GM19438 (cell line): Measurements from ENCODE around the gene BMP10.

Experiments
- ATAC-seq: cut with Tn5 transposase; IDR thresholded peaks from one replicate; pipeline ENCODE4 v1.9.1; 2021; ENCODE audit warnings: low read depth; ENCODE audit not compliant: unreplicated experiment

BMP10 gene

DNA sequence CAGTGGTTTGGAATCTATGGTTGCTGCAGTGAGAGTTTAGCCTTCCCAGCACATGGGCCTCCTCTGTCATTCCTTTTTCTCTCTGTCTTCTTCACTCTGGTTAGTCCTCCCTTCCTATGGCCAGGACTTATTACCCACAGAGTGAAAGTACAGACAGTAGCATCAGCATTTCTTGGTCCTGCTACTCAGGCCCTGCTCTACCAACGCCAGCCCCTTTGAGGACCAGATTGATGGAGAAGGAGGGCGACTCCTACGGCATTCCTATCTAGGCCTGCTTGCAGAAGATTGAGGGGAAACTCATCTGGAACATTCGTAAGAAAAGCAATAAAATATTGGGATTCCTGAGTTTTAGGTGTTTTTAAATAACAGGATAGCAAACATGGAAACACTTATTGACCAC, 43.5 kb downstream of the BMP10 start:
- no peak for ATAC-seq

DNA sequence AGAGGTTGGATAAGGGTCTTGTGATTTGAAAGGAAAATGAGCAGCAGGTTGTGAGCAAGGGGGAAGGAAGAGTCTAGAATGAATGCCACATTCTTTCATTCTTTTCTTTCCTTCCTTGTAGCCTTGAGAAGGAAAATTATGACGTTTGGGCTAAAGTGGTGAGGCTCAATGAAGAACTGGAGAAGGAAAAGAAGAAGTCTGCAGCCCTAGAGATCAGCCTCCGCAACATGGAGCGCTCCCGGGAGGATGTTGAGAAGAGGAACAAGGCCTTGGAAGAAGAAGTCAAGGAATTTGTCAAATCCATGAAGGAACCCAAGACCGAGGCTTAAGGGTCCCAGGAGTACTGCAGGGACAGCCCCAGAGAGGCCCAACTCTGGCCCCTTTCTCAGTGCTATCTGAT, 45.3 kb downstream of the BMP10 start:
- no peak for ATAC-seq

DNA sequence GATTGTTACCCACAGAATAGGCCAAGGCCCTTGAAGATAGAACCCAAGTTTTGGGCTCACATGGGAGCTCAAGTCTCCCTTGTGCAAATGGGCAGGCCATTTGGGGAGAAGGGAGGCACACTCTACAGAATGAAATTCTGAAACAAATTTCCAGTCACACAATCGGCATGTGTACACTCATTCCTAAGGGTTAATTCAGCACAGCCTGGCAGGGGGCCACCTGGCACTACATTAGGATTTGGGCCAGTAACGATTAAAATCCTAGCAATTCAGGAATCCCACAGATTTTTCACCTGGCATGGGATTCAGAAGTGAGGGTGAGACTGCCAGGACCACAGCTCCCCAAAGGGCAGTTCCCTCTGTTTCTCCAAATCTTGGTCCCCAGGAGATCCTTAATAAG, 46.4 kb downstream of the BMP10 start:
- ATAC-seq: no peak

DNA sequence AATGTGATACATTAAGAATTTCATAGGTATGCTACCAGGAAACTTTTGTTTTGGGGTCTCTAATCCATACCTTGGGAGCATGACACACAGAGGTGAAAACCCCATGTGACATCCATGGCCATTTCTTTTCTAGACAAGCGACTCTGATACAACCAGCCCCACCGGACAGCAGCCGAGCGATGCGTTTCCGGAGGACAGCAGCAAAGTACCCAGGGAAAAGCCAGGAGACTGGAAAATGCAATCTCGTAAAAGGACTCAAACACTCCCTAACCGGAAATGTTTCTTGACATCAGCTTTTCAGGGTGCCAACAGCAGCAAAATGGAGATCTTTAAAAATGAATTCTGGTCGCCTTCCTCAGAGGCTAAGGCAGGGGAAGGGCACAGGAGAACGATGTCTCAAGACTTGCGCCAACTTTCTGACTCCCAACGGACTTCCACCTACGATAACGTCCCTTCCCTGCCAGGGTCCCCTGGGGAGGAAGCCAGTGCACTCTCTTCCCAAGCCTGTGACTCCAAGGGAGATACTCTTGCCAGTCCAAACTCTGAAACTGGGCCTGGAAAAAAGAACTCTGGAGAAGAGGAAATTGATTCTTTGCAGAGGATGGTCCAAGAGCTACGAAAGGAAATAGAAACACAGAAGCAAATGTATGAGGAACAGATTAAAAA, 48.9 kb downstream of the BMP10 start:
- no peak for ATAC-seq

DNA sequence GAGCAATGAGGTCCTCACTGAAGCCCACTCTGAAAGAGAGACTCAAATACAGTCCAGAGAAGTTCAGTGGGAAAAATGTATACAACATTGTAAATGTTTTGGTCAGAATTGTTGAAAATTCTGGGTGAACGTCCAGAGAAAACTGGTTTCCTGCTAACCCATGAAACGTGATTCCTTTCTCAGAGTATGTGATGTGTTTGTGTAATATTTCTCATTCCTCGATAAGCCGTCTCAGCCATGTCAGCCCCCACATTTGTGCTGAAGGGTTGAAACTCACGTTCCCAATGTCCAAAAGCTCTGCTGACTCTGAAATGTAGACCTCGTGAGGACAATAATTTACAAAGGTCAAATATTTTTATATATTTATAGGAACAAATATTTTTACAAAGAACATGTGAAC, 51.6 kb downstream of the BMP10 start:
- ATAC-seq: no peak

DNA sequence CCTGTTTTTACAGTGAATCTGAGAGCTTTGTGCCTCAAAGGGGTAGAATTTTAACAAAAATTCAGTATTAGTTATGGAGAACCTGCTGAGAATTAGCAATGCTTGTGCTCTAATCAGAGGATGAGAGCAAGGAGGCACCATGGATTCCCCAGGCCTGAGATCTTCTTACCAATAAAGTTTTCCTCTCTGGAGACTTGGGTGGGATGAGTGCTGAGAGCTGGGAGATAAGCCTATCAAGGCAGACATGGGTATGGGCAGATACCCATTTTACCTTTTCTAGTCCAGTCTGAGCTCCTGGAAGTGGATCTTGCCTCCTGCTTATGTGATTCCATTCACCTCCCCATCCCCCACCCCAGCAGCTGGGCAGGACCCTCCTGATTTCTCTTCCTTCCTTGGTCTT, 53.9 kb downstream of the BMP10 start:
- ATAC-seq: no peak
